Sigmoid colon (tissue), 4 donors: ENCODE results near the gene PIGV.

Source experiments
- EP300 ChIP-seq, 4 donors: sonication (generic); formaldehyde crosslinking; IDR thresholded peaks; one replicate each; pipeline ENCODE4 v1.6.1; 2017; ENCODE audit warnings: antibody characterized with exemption in 4 of 4
- POLR2A ChIP-seq, 2 donors: fragments of 450-650 bp; IDR thresholded peaks; one replicate each; pipeline ENCODE4 v1.6.1; 2016; ENCODE audit warnings: antibody characterized with exemption in 2 of 2, mild to moderate bottlenecking in 2 of 2, moderate library complexity in 2 of 2
- POLR2AphosphoS5 ChIP-seq, 4 donors: sonication (generic); formaldehyde crosslinking; IDR thresholded peaks; one replicate each; pipeline ENCODE4 v1.6.1; 2017; ENCODE audit warnings: antibody characterized with exemption in 4 of 4
- TF ChIP-seq, protein P1 (sequence below), 4 experiments: fragments of 450-650 bp in 3 of 4; fragments of 200-600 bp in 1 of 4; IDR thresholded peaks; one replicate each; pipeline ENCODE4 v1.5.1; 2016 to 2019; ENCODE audit warnings: antibody characterized with exemption in 4 of 4, mild to moderate bottlenecking in 3 of 4, moderate library complexity in 2 of 4

DNA sequence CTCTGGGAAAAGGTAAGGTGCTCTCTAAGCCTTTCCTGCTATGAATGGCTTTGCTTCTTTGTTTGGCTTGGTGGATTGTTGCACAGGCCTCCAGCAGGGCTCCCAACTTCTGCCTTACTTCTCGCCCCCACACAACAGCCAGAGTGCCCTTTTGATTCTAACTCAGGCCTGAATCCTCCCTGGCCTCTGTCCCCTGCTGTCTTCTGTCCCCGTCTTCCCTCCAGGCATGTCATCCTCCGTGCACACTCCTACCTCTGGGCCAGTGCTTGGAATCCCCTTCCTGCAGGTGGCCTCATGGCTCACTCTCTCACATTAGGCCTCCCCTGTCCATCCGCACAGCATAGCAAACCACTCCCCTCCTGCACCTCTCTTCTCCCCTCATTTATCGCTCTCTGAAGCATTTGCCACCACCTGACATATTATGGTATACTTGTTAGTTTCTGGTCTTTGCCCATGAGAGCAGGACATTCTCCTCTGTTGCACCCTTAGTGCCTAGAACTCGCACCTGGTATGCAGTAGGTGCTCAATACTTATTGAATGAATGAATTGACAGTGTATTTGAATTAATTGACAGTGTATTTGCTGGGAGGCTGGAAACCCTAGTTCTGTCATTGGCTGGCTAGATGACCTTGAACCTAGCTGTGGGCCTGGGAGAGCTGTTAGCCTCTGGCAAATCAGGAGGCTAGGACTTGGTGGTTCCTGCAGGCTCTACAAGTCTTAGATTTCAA, 41.6 kb downstream of the PIGV start:
- TF ChIP-seq POLR2AphosphoS5 (IDR thresholded peaks at IDR 0.05) (no peak), POLR2A (IDR thresholded peaks at IDR 0.05) (no peak), EP300 (IDR thresholded peaks at IDR 0.05) (no peak)
- TF ChIP-seq, protein P1, sequence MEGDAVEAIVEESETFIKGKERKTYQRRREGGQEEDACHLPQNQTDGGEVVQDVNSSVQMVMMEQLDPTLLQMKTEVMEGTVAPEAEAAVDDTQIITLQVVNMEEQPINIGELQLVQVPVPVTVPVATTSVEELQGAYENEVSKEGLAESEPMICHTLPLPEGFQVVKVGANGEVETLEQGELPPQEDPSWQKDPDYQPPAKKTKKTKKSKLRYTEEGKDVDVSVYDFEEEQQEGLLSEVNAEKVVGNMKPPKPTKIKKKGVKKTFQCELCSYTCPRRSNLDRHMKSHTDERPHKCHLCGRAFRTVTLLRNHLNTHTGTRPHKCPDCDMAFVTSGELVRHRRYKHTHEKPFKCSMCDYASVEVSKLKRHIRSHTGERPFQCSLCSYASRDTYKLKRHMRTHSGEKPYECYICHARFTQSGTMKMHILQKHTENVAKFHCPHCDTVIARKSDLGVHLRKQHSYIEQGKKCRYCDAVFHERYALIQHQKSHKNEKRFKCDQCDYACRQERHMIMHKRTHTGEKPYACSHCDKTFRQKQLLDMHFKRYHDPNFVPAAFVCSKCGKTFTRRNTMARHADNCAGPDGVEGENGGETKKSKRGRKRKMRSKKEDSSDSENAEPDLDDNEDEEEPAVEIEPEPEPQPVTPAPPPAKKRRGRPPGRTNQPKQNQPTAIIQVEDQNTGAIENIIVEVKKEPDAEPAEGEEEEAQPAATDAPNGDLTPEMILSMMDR (IDR thresholded peaks at IDR 0.05), result no peak
